IPS DF 4.7 (cell line): ENCODE results near the gene MNAT1.
"Not testable (repeated sequence)": the region's sequence is repeated elsewhere in the genome, so short reads cannot be mapped to it uniquely, and the experiment has no call there.

Experiments
- DNase-seq: peaks from one replicate; pipeline ENCODE4 v3.0.0-alpha.2; 2013; ENCODE audit warnings: low spot score; ENCODE audit errors: extremely low read depth

Gene MNAT1

GRCh38 chr14:60805841-60806430 lies 71.4 kb downstream of the MNAT1 start:
- no peak for DNase-seq

GRCh38 chr14:60807247-60807646 lies 72.7 kb downstream of the MNAT1 start:
- DNase-seq: no peak

DNA sequence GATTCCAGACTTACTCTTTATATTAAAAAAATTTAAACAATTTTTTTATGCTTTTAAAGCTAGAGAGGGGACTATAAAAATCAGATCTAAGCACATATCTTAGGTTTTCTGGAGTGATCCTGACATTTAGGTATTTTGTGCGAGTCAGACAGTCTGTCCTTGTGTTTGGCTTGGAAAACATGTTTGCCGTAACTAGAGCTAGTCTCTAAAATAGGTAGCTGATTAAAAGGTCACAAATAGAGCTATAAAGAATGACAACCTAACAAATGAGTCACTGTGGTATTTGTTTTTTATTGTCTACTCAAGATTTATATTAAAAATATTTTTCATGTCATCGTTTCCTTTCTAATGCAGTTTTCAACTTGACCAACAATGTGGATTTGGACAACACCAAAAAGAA lies 73.4 kb downstream of the MNAT1 start:
- DNase-seq: no peak

DNA sequence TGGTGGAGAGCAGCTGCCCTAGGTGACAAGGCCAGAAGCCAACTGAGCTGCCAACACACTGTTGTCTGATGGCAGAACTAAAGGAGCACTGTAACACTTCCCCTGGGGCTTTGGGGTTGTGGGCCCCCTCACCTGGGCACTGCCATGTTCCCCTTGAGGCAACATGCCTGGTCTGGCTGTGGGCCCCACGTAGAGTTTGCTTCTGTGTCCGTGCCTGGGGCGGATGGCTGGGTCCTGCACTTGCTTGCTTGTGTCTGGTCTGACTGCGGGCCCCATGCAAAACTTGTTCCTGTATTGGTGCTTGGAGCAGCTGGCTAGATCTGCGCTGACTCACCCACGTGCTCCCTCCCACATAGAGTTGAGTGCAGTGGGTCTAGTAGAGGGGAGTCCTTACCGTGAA lies 78.4 kb downstream of the MNAT1 start:
- DNase-seq: no peak

GRCh38 chr14:60815371-60815770 lies 80.8 kb downstream of the MNAT1 start:
- DNase-seq: no peak

GRCh38 chr14:60817113-60817512 lies 82.6 kb downstream of the MNAT1 start:
- DNase-seq: no peak

DNA sequence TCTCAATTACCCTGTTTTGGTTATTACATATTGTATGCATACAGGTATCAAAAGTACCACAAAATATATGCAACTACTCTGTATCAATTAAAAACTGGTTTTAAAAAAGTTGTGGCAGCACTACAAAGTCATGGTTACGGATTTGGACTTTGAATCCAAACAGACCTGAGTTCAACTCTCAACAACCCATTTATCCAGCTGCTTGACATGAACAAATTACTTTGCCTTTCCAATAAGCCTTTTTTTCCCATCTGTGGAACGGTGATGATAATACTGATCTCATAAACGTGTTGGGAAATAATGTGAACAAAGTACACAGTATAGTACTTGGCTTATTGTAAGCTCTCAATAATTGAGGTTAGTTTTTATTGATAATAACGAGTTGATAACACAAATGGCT lies 85.0 kb downstream of the MNAT1 start:
- no peak for DNase-seq

DNA sequence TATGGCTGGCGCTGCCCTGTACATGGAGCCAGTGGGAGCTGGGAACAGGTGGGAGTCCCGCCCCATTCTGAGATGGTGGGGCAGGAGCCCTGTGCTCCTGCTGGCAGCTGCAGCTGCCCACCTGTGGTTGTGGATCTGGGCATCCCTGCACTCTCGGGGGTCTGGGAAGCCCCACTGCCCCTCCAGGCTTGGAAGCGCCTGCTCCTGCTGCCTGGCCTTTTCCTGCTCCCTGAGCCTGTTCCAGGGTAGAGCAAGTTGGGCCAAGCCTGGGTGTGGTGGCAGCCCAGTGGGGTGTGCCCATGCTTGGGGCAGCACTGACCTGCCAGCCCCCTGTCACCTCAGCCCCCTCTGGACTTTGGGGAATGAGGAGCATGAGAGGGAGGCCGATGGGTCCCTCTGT lies 104.0 kb downstream of the MNAT1 start:
- no peak for DNase-seq

DNA sequence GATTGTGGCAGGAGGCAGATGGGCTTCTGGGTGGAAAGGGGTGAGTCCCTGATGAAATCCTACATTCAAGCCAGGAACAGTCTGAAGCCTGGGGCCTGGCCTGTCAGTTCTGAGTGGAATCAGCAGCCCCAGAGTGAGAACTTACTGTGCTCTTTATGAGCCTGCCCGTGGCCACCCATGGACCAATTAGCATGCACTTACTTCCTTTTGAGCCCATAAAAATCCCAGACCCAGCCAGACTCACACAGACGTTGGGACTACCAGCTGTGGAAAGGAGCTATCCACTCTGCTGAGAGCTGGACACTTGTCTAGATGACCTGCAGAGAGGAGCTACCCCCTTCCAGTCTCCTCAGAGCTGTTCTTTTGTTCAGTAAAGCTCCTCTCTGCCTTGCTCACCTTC lies 104.5 kb downstream of the MNAT1 start:
- no peak for DNase-seq

- DNase-seq: no peak
Measured at GRCh38 chr14:60839657-60840056, 105.1 kb downstream of the MNAT1 start.

GRCh38 chr14:60840313-60840712 lies 105.8 kb downstream of the MNAT1 start:
- no peak for DNase-seq

GRCh38 chr14:60845523-60845922 lies 111.0 kb downstream of the MNAT1 start:
- DNase-seq: no peak

- DNase-seq: no peak
Measured at GRCh38 chr14:60848066-60848465, 113.5 kb downstream of the MNAT1 start.

DNA sequence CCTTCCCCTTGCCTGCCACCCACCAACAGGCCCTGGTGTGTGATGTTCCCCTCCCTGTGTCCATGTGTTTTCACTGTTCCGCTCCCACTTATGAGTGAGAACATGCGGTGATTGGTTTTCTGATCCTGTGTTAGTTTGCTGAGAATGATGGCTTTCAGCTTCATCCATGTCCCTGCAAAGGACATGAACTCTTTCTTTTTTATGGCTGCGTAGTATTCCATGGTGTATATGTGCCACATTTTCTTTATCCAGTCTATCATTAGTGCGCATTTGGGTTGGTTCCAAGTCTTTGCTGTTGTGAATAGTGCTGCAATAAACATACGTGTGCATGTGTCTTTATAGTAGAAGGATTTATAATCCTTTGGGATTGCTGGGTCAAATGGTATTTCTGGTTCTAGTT lies 117.1 kb downstream of the MNAT1 start:
- DNase-seq: not testable (repeated sequence)

GRCh38 chr14:60856111-60856510 lies 121.5 kb downstream of the MNAT1 start:
- no peak for DNase-seq

DNA sequence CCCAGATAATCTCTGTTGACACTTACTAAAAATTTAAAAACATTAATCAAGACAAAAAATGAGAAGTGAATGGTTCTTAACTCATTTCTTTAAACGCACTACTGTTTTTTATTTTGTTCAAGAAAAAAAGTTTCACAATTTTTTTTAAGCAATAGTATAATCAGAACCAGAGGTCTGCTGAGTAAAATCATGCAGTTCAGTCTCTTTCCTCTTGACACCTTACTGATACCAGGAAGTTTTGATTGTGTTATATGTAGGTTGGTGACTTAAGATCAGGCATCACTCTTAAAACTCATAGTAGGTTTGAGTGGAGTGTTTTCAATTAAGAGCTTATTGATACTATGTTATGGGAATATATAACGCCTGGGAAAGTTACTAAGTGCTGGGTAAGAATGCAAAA lies 125.0 kb downstream of the MNAT1 start:
- no peak for DNase-seq

- DNase-seq: no peak
Measured at GRCh38 chr14:60861545-60862140, 127.1 kb downstream of the MNAT1 start.

GRCh38 chr14:60862283-60862682 lies 127.7 kb downstream of the MNAT1 start:
- no peak for DNase-seq

DNA sequence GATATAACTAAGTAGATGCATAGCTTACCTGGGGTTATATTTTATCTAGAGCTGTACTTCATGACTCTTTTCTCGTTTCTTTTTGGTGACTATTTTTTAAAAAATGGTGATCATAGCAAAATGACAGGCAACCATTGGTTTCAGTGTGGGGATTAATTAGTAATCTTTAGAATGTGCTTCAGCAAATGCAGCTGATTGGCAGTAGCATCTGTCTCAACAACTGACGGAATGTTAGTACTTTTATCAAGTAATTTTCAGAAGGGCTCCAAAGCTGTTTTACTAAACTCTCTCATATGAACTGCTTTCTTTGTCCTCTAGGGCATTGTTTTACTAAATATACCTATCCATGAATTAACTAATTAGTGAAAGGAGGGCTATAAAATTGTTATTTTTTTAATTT lies 128.7 kb downstream of the MNAT1 start:
- no peak for DNase-seq

- DNase-seq: no peak
Measured at GRCh38 chr14:60865378-60866127, 131.0 kb downstream of the MNAT1 start.

GRCh38 chr14:60867503-60868172 lies 133.1 kb downstream of the MNAT1 start:
- no peak for DNase-seq

DNA sequence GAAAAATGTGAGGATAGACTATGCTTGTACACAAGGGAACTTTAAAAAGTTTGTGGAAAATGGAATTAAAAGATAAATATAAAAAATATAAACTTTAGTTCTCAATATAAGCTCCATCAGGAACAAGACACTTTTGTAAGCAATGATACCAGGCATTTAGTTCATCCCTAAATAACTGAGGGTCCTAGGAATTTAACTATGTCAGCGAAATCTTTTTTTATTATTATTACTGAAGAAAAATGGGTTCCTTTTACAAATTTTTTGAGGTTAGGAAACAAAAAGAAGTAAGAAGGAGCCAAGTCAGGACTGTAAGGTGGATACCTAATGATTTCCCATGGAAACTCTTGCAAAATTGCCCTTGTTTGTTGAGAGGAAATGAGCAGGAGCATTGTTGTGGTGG lies 143.6 kb downstream of the MNAT1 start:
- DNase-seq: no peak
